ENCODE measurements around the gene CHRDL2.
"Not testable (repeated sequence)": the region's sequence is repeated elsewhere in the genome, so short reads cannot be mapped to it uniquely, and the experiment has no call there.

CHRDL2 gene, protein sequence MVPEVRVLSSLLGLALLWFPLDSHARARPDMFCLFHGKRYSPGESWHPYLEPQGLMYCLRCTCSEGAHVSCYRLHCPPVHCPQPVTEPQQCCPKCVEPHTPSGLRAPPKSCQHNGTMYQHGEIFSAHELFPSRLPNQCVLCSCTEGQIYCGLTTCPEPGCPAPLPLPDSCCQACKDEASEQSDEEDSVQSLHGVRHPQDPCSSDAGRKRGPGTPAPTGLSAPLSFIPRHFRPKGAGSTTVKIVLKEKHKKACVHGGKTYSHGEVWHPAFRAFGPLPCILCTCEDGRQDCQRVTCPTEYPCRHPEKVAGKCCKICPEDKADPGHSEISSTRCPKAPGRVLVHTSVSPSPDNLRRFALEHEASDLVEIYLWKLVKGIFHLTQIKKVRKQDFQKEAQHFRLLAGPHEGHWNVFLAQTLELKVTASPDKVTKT
- 0 reads per million in 3 experiments for total RNA-seq

DNA sequence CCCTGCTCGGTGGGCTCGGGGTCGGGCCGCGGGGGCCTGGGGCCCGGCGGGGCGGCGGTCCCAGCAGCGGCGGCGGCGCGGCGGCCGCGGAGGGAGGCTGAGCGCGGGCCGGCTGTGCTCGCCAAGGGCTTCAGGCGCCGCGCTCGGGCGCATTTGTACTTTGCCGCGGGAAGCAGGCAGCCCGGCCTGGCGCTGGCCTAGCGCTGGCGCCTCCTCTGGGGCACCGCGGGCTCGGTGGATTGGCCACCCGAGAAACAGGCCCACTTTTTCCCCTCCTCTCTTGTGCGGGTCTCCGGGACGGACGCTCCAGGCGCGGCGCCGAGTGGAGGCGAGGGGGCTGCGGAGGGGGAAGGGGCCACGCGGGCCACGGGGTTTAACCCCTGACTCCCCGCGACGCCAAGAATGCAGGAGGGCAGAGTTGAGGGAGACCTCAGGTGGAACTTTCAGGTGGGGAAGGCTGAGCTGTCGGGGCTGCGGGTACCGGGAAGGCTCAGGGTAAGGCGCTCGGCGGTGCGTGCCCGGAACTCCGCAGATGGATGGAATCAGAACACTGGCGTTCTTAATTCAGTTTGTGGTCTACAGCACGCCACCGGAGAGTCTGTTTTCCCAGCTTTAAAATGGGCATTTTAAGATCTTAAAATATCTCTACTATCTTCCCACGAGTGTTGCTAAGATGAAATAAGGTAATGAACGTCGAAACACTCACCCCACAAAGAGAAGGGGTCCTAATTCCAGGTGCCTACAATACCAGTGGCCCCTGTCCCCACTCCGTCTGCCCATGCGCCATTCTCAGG, at the start of gene CHRDL2:
Gene CHRDL2, minus strand, starts transcription at position 126 of the 794 bp plus-strand sequence. CDS start 538 bp downstream, outside the sequence.
- no peak for DNase-seq

DNA sequence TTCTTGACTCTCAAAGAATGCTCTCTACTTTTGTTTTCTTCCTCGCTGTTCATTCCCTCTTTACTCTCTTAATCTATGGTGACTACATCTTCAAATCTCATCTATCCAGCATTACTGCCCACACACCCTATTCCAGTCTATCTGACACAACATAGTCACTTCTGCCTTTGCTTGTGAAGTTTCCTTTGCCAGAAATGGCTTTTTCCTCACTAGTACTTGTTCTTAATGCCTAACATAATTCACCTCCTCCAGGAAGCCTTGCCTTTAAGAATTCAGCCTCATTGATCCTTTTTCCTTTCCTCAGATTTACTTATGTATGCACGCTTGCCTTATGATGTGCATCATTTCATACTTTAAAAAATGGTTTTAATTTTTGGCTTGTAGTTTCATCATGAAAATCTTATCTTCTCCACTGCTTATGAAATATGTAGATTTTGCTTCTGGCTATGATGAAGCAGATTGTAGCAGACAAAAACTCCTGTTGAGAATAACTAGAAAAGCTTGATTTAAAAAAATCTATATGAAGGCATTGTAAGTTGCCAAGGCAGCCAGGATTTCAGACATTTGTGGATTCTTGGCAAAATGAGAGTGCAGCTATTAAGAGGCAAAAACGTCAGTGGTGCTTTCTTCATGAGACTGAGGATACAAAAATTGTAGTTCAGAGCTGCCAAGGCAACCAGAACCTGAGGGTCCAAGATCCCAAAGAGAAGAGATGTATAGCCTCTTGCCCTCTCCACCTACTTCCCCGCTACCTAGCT, 49.2 kb upstream of the CHRDL2 start:
- DNase-seq, result no peak

DNA sequence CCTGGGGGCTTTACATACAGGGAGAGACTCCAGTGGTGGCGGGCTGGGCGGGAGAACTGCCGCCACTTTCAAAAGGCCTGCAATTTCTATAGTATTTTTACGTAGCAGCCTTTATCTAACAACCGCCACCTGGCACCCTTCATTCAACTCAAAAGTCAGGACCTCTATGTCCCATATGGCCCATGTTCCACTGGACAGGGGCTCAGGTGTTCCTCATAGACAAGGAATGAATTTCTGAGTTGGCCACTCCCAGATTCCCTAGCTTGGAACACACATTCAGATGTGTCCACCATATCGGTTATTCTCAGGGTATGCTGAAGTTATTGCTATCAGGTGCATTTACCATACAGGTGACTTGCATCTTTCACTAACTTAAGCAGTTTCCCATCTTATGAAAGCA, 47.4 kb upstream of the CHRDL2 start:
- DNase-seq, result no peak

DNA sequence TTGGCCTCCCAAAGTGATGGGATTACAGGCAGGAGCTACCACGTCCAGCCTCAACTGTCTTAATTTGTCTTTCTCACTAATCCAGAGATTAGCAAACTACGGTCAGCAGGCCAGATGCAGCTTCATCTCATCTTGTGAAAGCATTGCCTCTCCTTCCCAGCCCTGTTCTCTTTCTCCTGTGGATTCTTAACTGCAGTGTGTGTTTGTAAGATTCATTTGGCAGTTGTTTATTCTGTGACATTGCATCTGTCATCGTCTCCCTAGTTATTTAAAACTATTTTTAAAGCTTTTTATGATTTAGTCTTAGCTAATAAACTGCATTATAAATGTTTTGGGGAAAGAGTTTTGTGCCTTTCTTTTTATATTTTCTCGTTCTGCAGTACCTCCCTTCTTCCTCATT, 46.7 kb upstream of the CHRDL2 start:
- DNase-seq, result no peak

DNA sequence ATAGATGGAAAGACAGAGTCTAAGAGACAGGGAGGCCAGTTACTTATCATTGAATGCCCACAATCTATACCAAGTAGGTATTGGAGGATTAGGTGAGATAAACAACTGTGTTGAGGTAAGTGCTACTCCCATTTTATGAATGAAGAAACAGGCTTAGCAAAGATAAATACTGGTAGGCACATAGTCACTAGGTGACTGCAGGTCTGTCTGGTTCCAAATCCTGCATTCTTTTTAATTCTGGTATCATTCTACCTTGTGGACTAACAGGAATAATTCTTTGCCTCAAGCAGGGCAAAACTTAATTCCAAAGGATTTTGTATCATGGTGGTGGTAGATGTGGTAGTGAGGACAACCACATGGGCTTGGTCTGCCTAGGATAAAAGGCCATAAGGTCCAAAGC, 45.8 kb upstream of the CHRDL2 start:
- no peak for DNase-seq

DNA sequence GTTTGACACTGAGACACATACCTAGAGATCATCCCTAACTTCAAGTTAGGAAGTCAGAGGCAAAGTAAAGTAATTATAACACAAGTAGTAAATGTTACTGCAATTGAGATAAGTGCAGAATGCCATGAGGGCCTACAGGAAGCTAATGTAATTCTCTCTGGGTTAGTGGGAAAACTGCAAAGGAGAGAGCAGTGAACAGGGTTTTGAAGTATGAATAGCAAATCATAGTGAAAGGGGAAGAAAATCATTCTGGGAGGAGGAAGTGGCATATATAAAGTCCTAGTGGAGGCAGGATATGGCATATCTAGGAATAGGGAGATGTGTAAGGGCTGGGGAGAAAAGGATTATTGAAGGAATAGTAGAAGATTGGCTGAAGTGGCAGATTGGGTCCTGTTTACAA, 45.3 kb upstream of the CHRDL2 start:
- DNase-seq, result no peak

DNA sequence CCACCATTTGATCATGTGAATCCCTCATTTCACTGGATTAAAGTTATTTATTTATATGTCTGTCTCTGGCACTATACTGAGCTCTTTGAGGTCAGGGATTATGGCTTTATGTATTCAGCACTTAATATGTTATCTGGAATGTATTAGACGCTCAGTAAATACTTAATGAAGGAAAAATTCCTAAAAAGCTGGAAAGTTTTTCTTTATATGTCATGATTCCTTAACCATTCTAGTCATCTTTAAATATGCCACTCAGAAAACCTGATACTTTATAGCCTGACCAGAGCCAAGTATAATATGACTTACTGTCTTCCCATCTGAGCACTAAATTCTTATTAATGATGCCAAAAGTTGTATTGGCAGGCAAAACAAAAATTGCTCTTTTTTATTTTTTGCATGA, 44.5 kb upstream of the CHRDL2 start:
- DNase-seq, result no peak

DNA sequence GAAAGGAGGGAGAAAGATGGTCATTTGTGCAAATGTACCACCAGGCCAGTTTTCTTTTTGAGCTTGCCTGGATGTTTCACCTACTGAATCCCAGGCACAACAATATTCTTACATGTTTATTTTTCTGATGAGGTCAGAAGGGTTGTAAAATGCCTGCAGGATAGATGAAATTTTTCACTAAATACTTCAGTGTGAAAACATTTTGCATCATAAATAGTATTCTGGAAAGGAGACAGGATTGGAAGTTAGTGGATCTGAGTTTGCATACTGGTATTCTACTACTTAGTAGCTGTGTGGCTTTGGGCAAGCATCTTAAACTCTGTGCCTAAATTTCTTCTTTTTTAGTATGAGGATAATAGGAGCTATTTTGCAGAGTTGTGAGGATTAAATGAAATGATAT, 42.2 kb upstream of the CHRDL2 start:
- DNase-seq, result no peak

DNA sequence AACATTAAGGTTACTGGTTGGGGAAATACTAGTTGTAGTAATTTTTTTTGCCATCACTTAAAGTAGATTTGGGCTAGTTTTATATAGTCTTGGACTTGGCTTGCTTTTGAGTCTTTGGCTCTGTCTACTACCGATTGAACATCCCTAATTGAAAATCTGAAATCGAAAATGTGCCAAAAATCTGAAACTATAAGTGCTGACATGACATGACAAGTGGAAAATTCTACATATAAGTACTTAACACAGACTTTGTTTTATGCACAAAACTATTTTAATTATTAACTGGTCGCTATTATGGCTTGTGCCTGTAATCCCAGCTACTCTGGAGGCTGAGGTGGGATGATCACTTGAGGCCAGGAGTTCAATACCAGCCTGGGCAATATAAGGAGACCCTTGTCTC, 39.9 kb upstream of the CHRDL2 start:
- DNase-seq, result no peak

DNA sequence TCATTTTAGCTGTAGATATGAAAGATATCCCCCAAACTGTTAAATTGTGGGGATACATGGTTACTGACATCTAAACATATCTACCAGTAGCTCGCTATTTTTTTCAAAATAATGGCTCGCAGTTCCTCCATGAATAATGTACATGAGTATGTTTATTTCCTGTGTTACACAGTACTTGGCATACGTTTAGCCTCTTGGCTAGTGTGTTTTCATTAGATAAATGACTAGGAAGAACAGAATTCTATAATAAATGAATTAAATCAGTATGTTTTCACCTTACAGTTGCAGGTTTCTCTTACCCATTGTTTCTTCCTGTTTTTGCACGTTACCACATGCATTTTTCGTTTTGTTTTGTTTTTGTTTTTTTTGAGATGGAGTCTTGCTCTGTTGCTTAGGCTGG, 39.2 kb upstream of the CHRDL2 start:
- no peak for DNase-seq

DNA sequence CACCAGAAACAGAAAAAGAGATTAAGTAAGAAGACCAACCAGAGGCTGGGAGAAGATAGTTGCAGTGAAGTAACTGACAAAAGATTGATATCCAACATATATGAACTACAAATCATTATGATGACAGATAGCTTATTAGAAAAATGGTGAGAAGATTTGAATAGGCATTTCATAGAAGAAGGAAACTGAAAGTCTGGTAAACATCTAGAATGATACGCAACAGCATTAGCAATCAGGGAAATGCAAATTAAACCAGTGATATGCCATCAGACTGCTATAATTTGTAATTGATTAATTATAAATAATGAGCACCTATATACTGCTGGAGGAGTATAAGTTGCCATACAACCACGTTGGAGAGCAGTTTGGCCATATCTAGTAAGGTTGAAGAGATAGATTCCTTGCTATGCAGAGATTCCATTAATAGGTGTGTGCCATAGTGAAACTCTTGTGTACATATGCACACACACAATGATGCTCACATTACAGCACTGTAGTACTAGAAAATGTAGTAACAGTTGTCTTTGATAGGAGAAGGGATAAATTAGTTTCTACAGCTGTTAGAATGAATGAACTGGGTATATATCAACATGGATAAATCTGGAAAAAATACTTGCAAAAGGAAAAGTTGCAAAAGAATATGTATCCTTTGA, 38.0 kb upstream of the CHRDL2 start:
- no peak for DNase-seq

DNA sequence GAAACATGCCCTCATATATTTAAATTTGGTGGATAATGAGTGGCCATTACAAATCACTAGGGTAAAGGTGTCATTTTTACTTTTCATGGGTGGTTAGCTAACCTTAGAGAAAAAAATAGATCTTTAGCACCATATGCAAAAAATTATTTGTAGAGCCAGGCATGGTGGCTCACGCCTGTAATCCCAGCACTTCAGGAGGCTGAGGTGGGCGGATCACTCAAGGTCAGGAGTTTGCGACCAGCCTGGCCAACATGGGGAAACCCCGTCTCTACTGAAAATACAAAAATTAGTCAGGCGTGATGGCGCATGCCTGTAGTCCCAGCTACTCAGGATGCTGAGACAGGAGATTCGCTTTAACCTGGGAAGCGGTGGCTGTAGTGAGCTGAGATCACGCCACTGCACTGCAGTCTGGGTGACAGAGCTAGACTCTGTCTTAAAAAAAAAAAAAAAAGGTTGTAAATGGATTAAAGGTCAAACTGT, 37.0 kb upstream of the CHRDL2 start:
- not testable (repeated sequence) for DNase-seq

DNA sequence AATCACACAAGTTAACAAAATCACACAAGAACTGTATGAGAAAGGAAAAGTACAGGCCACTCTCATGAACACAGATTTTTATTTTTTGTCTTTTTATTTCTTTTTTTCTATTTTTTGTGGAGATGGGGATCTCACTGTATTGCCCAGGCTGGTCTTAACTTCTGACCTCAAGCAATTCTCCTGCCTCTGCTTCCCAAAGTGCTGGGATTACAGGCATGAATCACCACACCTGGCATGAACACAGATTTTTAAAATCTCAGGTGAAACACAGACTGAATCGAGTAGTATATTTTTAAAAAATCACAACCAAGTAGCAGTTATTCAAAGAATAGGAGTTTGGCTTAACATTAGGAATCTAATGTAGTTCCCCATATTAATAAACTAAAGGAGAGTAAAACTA, 35.7 kb upstream of the CHRDL2 start:
- DNase-seq, result no peak

DNA sequence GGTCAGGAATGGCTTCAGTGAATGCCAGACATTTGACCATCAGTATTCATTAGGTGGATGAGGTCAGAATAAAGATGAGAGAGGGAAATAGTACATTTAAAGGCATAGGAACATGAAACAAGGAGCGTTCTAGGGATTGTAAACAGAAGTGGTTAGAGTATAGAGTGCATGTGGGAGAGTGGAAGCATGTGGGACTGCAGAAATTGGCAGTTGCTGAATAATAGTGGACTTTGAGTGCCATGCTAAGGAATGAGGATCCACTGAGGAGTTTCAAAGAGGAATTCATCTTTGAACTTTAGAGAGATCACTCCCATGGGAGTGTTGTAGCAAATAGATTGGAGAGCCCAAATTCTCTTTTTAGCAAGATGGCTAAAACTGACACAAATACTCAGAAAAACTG, 25.3 kb upstream of the CHRDL2 start:
- no peak for DNase-seq

DNA sequence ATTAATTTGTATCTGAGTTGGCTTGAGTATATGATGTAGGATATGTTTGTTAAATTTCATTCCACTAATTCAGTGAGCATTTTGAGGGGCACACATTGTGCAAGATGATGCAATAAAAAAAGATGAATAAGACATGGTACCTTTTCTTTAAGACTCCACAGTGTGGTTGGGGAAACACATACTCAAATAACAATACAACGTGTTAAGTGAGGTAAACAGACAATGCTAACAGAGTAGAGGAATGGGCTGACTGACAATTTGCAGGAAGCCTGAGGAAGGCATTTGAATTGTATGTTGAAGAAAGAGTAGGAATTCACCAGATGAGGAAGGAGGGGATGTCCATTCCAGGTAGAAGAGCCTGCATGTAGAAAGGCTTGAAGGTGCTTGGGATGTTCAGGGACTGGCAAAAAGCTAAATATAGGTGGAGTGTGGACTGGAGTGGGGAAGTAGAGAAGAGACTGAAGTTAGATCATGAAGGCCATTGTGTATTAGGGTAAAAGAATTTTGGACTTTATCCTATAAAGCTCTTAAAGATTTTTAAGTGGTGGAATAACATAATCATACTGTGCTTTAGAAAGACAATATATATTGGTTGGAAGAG, 24.3 kb upstream of the CHRDL2 start:
- no peak for DNase-seq

DNA sequence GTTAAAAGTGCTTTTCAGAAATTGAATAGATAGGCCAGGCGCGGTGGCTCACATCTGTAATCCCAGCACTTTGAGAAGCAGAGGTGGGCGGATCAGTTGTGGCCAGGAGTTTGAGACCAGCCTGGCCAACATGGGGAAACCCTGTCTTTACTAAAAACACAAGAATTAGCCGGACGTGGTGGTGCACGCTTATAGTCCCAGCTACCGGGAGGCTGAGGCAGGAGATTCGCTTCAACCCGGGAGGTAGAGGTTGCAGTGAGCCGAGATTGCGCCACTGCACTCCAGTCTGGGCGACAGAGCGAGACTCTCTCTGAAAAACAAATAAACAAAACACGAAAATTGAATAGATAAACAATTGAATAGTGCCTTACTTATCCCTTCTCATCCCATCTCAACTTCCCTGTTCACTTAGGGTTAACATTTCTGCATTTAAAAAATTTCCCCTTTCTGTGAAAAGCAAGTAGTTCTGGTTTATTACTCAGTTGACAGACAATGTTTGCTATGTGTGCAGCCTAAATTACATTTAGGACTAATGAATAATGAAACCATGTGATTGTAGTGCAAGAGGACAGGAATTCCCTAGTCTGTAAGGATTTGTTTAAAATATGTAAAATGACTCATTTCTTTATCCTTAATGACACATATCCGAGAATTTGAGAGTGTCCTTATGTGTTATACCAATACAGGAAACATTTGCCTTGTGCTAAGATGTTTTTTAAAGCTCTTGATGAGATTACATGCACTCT, 23.5 kb upstream of the CHRDL2 start:
- DNase-seq, result no peak

DNA sequence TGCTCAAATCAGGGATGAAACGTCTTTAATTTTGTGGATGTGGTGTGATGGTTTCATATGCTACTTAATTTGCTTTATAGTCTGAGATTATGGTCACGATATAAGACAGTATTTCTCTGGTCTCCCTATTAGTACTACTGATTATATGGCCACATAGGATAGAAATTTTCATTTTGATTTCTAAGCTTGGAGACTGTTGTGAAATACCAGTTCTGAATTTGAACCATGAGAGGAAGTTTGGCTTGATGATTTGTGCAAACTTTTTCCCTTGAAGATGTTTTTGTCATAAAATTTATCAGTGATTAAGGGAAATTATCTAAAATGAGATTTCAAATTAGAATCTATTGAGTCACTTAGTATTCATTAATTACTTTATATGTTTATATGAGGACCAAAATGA, 20.1 kb upstream of the CHRDL2 start:
- no peak for DNase-seq

DNA sequence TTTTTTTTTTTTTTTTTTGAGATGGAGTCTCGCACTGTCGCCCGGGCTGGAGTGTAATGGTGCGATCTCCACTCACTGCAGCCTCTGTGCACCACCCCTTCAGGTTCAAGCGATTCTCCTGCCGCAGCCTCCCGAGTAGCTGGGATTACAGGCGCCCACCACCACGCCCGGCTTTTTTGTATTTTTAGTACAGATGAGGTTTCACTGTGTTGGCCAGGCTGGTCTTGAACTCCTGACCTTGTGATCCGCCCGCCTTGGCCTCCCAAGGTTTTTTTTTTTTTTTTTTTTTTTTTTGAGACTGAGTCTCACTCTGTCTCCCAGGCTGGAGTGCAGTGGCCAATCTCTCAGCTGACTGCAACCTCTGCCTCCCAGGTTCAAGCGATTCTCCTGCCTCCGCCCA, 19.4 kb upstream of the CHRDL2 start:
- DNase-seq, result not testable (repeated sequence)

DNA sequence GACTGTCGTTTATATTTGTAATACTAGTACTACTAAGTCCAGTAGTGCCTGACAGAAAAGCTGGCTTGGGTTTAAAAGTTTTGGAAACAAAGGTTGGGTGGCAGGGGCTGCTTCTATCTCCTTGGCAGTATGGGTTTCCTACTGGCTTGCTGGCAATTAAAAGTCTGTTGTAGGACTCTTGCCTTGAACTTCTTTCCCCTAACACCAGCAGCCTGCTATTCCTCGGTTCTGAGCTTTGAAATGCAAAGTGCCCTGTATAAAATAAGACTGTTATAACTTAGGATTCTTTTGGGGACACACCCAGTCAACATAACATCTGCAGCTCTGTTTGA, 18.7 kb upstream of the CHRDL2 start:
- no peak for DNase-seq

DNA sequence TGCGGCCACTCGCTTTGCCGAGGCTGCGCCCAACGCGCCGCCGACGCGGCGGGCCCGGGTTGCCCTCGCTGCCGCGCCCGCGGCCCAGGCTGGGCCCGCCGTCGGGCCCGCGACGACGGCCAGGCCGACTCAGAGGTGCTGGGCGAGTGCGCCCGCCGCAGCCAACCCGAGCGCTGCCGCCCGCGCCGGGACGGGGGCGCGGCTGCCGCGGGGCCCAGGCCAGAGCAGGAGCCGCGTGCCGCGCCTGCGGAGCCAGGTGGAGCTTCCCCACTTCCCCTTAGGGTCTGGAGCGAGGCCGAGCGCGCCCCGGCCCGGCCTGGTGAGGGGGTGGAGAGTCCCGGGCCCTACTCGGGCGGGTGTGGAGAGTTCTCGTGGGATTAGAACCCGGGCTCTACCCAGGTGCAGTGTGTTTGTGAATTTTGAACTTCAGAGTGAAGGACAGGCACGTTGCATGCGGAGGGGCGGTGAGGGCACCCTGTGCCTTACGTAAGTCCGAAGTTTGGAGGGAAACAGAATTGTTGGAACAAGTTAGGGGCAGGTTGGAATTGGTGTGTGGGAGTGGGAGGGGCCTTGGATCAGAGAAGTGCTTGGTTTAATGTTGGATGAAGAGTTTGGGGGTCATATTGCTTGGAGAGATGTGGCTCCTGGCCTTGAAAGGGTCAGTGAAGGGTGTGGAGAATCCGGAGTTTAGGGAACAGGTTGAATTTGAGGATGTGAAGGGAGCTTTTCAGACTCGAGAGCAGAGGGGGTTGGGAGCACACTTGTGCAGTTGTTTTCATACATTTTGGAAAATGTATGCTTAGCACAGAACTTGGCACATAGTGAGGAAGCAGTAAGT, 18.1 kb upstream of the CHRDL2 start:
- peak; percentile 47 for DNase-seq
